22Rv1 (cell line): ENCODE results near the gene GPC5.
"Not testable (repeated sequence)": the region's sequence is repeated elsewhere in the genome, so short reads cannot be mapped to it uniquely, and the experiment has no call there.

Experiments used
- CTCF ChIP-seq: fragments of 450-650 bp; IDR thresholded peaks from 2 replicates; pipeline ENCODE4 v1.5.1; 2017; ENCODE audit warnings: mild to moderate bottlenecking
- ZFX ChIP-seq: fragments of 450-650 bp; IDR thresholded peaks from 2 replicates; pipeline ENCODE4 v1.6.1; 2017; ENCODE audit warnings: antibody characterized with exemption, borderline replicate concordance

GRCh38 chr13:92695827-92696226 lies 1297.4 kb downstream of the GPC5 start:
- TF ChIP-seq CTCF, ZFX: not testable (repeated sequence)
